ENCODE measurements around the gene TECPR1. TPM values are rescaled to one million over a fixed set of nuclear protein-coding genes. Genes with fewer than 3 reads are reported as not detected.
A peak's percentile ranks its signal among the peaks of the same experiment; 100 is the strongest.

Gene TECPR1
- polyA plus RNA-seq, 1 experiment, result 3.5 TPM

DNA sequence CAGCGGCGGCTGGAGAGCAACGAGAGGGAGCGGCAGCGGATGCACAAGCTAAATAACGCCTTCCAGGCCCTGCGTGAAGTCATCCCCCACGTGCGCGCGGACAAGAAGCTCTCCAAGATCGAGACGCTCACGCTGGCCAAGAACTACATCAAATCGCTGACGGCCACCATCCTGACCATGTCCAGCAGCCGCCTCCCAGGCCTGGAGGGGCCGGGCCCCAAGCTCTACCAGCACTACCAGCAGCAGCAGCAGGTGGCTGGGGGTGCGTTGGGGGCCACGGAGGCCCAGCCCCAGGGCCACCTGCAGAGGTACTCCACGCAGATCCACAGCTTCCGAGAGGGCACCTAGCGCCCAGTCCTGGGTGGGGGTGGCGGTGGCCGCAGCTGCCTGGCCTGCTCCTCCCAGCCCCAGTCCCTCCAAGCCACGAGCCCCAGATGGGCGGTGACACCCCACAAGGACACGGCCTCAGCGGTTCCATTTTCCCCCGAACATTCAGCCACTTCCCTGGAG lies 39.4 kb downstream of the TECPR1 start:
- ChIA-PET POLR2A (no interaction called here), CTCF (no interaction called here)
- no peak for DNase-seq (ENCODE audit: low read depth, low spot score)
- peaks cover 4% of the 10 kb centered on the region; the same call in 1 of the 2 replicates for H3K9me3 ChIP-seq (ENCODE audit: control insufficient read depth, insufficient read depth, low read length)
- H3K4me3 ChIP-seq (ENCODE audit: low read depth, low read length), result no peak overlapping the region
- no peaks in the 10 kb centered on the region for H3K27me3 ChIP-seq (ENCODE audit: control insufficient read depth, insufficient read depth, low read length)
- TF ChIP-seq, protein P1, sequence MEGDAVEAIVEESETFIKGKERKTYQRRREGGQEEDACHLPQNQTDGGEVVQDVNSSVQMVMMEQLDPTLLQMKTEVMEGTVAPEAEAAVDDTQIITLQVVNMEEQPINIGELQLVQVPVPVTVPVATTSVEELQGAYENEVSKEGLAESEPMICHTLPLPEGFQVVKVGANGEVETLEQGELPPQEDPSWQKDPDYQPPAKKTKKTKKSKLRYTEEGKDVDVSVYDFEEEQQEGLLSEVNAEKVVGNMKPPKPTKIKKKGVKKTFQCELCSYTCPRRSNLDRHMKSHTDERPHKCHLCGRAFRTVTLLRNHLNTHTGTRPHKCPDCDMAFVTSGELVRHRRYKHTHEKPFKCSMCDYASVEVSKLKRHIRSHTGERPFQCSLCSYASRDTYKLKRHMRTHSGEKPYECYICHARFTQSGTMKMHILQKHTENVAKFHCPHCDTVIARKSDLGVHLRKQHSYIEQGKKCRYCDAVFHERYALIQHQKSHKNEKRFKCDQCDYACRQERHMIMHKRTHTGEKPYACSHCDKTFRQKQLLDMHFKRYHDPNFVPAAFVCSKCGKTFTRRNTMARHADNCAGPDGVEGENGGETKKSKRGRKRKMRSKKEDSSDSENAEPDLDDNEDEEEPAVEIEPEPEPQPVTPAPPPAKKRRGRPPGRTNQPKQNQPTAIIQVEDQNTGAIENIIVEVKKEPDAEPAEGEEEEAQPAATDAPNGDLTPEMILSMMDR (IDR thresholded peaks at IDR 0.05; ENCODE audit: low read depth, low read length), result no peak
- no peak overlapping the region for H3K27ac ChIP-seq (ENCODE audit: low read depth, low read length)

- DNase-seq (ENCODE audit: low read depth, low spot score), result no peak
- no peak overlapping the region for H3K27ac ChIP-seq (ENCODE audit: low read depth, low read length)
- CTCF ChIA-PET, result interaction anchor here (1.2 kb wide), 1 partner anchor 23 kb away, joined by 3 read pairs; no protein-coding TSS in a partner anchor
- peak overlapping the region; percentile 45 for H3K4me3 ChIP-seq (ENCODE audit: low read depth, low read length)
- TF ChIP-seq, protein P1 (IDR thresholded peaks at IDR 0.05; ENCODE audit: low read depth, low read length), result no peak
- no peaks in the 10 kb centered on the region for H3K27me3 ChIP-seq (ENCODE audit: control insufficient read depth, insufficient read depth, low read length)
- POLR2A ChIA-PET, result no interaction called here
- H3K9me3 ChIP-seq (ENCODE audit: control insufficient read depth, insufficient read depth, low read length), result peaks cover 4% of the 10 kb centered on the region; the same call in 1 of the 2 replicates
Observed at GRCh38 chr7:98211676-98212531, 40.1 kb downstream of the TECPR1 start.

GRCh38 chr7:98211221-98211675 lies 40.8 kb downstream of the TECPR1 start, which contains the start of gene BHLHA15:
BHLHA15 (plus strand) TSS chr7:98211439; CDS start chr7:98212310, 871 bp downstream.
- ChIA-PET POLR2A (no interaction called here), CTCF (interaction anchor here (0.7 to 1.2 kb wide), 2 partner anchors 24 to 43 kb away, joined by 3 read pairs; no protein-coding TSS in a partner anchor)
- TF ChIP-seq, protein P1 (IDR thresholded peaks at IDR 0.05; ENCODE audit: low read depth, low read length), result no peak
- no peak for DNase-seq (ENCODE audit: low read depth, low spot score)
- peak within 1 kb of the TSS; percentile 45 for H3K4me3 ChIP-seq (ENCODE audit: low read depth, low read length)
- no peak within 1 kb of the TSS for H3K27ac ChIP-seq (ENCODE audit: low read depth, low read length)
- H3K27me3 ChIP-seq (ENCODE audit: control insufficient read depth, insufficient read depth, low read length), result no peaks in the 10 kb centered on the region
- H3K9me3 ChIP-seq (ENCODE audit: control insufficient read depth, insufficient read depth, low read length), result peaks cover 4% of the 10 kb centered on the region; the same call in 1 of the 2 replicates

DNA sequence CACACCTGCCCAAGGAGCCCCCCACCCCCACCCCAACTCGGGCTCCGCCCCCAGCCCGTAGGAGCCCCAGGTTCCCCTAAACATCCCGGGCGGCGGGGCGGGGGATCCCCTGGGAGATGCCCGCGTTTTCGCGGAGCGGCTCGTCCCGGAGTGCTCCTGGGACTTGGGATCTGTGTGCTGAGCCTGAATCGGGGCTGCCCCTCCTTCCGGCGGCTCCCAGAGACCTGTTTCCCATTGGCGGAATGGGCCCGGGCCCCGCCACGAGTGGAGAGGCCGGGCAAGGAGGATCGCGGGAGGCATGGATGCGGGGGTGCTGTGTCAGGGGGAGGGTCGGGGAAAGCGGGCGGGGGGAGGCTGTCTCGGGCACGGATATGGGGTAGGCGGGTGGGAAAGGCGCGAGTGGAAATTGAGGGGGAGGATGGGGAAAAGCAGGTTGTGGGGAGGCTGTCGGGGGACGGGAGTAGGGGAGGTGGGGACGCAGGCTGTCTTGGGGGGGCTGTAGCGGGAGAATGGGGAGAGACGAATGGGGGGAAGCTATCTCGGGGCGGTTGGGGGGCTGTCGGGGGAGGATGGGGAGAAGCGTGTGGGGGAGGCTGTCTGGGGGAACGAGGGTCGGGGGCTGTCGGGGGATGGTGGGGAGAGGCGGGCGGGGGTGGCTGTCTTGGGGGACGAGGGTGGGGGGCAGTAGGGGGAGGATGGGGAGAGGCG lies 41.4 kb downstream of the TECPR1 start:
- CTCF ChIA-PET, result interaction anchor here (0.7 to 1.2 kb wide), 2 partner anchors 24 to 42 kb away, joined by 3 read pairs; no protein-coding TSS in a partner anchor
- Histone ChIP-seq H3K4me3 (ENCODE audit: low read depth, low read length) (peak overlapping the region; percentile 38), H3K27me3 (ENCODE audit: control insufficient read depth, insufficient read depth, low read length) (no peaks in the 10 kb centered on the region), H3K9me3 (ENCODE audit: control insufficient read depth, insufficient read depth, low read length) (peaks cover 4% of the 10 kb centered on the region; the same call in 1 of the 2 replicates), H3K27ac (ENCODE audit: low read depth, low read length) (no peak overlapping the region)
- POLR2A ChIA-PET, result no interaction called here
- no peak for DNase-seq (ENCODE audit: low read depth, low spot score)
- TF ChIP-seq, protein P1 (IDR thresholded peaks at IDR 0.05; ENCODE audit: low read depth, low read length), result no peak

All from AG04450 (cell line).